IMR-90 (cell line): ENCODE measurements around the gene CRYGA. TPM values are rescaled to one million over a fixed set of nuclear protein-coding genes. Genes with fewer than 3 reads are reported as not detected.

ENCODE experiments used
- ATAC-seq: fragments of 200-7000 bp; cut with Tn5 transposase; 2 replicates; pipeline ENCODE4 v1.9.1; 2020; ENCODE audit warnings: low read depth, mild to moderate bottlenecking, moderate library complexity
- BruUV-seq: library from RNA; stranded (reverse); fragments of 400-500 nt; replicated peaks from 2 replicates; lab custom pipeline; 2021; lab: Mats Ljungman, UMichigan
- CTCF ChIA-PET: fragments of 300-600 bp; formaldehyde crosslinking; extraction: SDS; loops from one replicate; lab custom pipeline; 2021; ENCODE audit warnings: antibody characterized with exemption; lab: Yijun Ruan, JAX
- POLR2A ChIA-PET: fragments of 300-600 bp; sonication (Branson Sonifier 250); formaldehyde crosslinking; loops from one replicate; lab custom pipeline; 2022; ENCODE audit warnings: antibody characterized with exemption; ENCODE audit not compliant: unreplicated experiment; lab: Charles Lee
- DNase-seq: peaks from one replicate; pipeline ENCODE4 v3.0.0; 2013
- H2AFZ ChIP-seq: replicated peaks from 2 replicates; pipeline ENCODE3; 2013; ENCODE audit warnings: low read length, mild to moderate bottlenecking; ENCODE audit not compliant: poor library complexity
- H2AK5ac ChIP-seq: 2 replicates; pipeline ENCODE4 v1.6.1; 2013; ENCODE audit warnings: low read depth, low read length, inconsistent platforms
- H2AK9ac ChIP-seq: replicated peaks from 2 replicates; pipeline ENCODE3; 2013; ENCODE audit warnings: mild to moderate bottlenecking, low read depth, low read length, moderate library complexity; ENCODE audit not compliant: poor library complexity
- H2BK120ac ChIP-seq: 2 replicates; pipeline ENCODE4 v1.6.1; 2013; ENCODE audit warnings: low read depth, low read length, inconsistent platforms
- H2BK15ac ChIP-seq: 3 replicates; pipeline ENCODE4 v1.6.1; 2013; ENCODE audit warnings: low read depth, low read length, inconsistent platforms
- H2BK20ac ChIP-seq: 2 replicates; pipeline ENCODE4 v1.6.1; 2013; ENCODE audit warnings: low read depth, mild to moderate bottlenecking, inconsistent platforms, low read length, moderate library complexity
- H2BK5ac ChIP-seq: 2 replicates; pipeline ENCODE4 v1.6.1; 2013; ENCODE audit warnings: mild to moderate bottlenecking, low read depth, low read length, inconsistent platforms; ENCODE audit not compliant: poor library complexity, severe bottlenecking
- H3K14ac ChIP-seq: replicated peaks from 2 replicates; pipeline ENCODE4 v1.6.1; 2013; ENCODE audit warnings: low read depth, low read length, inconsistent platforms
- H3K18ac ChIP-seq: 2 replicates; pipeline ENCODE4 v1.6.1; 2013; ENCODE audit warnings: low read depth, low read length, control low read depth
- H3K23ac ChIP-seq: 2 replicates; pipeline ENCODE4 v1.6.1; 2013; ENCODE audit warnings: low read depth, low read length, inconsistent platforms
- H3K27ac ChIP-seq: 2 replicates; pipeline ENCODE4 v1.5.1; 2013; ENCODE audit warnings: mild to moderate bottlenecking, control low read depth, low read length; ENCODE audit not compliant: insufficient read depth
- H3K27me3 ChIP-seq: 2 replicates; pipeline ENCODE4 v1.6.1; 2013; ENCODE audit warnings: low read length; ENCODE audit not compliant: control insufficient read depth, insufficient read depth
- H3K36me3 ChIP-seq: 2 replicates; pipeline ENCODE4 v1.6.1; 2013; ENCODE audit warnings: low read length, mixed read lengths; ENCODE audit not compliant: control insufficient read depth, insufficient read depth
- H3K4ac ChIP-seq: 2 replicates; pipeline ENCODE4 v1.6.1; 2013; ENCODE audit warnings: low read depth, low read length, inconsistent platforms
- H3K4me1 ChIP-seq: 2 replicates; pipeline ENCODE4 v1.6.1; 2013; ENCODE audit warnings: low read length, mixed read lengths; ENCODE audit not compliant: control insufficient read depth, insufficient read depth
- H3K4me2 ChIP-seq: 2 replicates; pipeline ENCODE4 v1.6.1; 2013; ENCODE audit warnings: low read depth, mild to moderate bottlenecking, control low read depth, low read length, moderate library complexity
- H3K4me3 ChIP-seq: 2 replicates; pipeline ENCODE4 v1.5.1; 2013; ENCODE audit warnings: low read depth, mild to moderate bottlenecking, control low read depth, low read length, moderate library complexity; ENCODE audit not compliant: insufficient read depth
- H3K56ac ChIP-seq: 2 replicates; pipeline ENCODE4 v1.6.1; 2013; ENCODE audit warnings: low read length, inconsistent platforms; ENCODE audit not compliant: insufficient read depth; ENCODE audit errors: extremely low read depth
- H3K79me1 ChIP-seq, 2 experiments: 2 replicates each; pipeline ENCODE4 v1.6.1; 2013; ENCODE audit warnings: low read length in 2 of 2, inconsistent platforms in 1 of 2, low read depth in 1 of 2
- H3K9ac ChIP-seq: 2 replicates; pipeline ENCODE4 v1.6.1; 2013; ENCODE audit warnings: low read depth, low read length, control low read depth
- H3K9me1 ChIP-seq: 2 replicates; pipeline ENCODE4 v1.6.1; 2013; ENCODE audit warnings: low read length, inconsistent platforms; ENCODE audit not compliant: insufficient read depth
- H3K9me3 ChIP-seq: 2 replicates; pipeline ENCODE4 v1.6.1; 2013; ENCODE audit warnings: low read length; ENCODE audit not compliant: control insufficient read depth, insufficient read depth
- H4K20me1 ChIP-seq: 2 replicates; pipeline ENCODE4 v1.6.1; 2013; ENCODE audit warnings: low read length, inconsistent platforms; ENCODE audit not compliant: insufficient read depth
- H4K5ac ChIP-seq: 2 replicates; pipeline ENCODE4 v1.6.1; 2013; ENCODE audit warnings: mild to moderate bottlenecking, low read depth, low read length, control low read depth
- H4K8ac ChIP-seq, 2 experiments: 2 replicates each; pipeline ENCODE4 v1.6.1; 2013; ENCODE audit warnings: low read depth in 2 of 2, low read length in 2 of 2, control low read depth in 1 of 2, inconsistent platforms in 1 of 2
- H4K91ac ChIP-seq: 2 replicates; pipeline ENCODE4 v1.6.1; 2013; ENCODE audit warnings: low read depth, low read length, inconsistent platforms; ENCODE audit not compliant: insufficient read depth
- BHLHE40 ChIP-seq: fragments of 150-350 bp; IDR thresholded peaks from 2 replicates; pipeline ENCODE4 v1.6.1; 2016; ENCODE audit warnings: mild to moderate bottlenecking, low read depth, low read length
- CHD1 ChIP-seq: IDR thresholded peaks from 2 replicates; pipeline ENCODE4 v1.6.1; 2012; ENCODE audit warnings: low read depth, low read length, improper control_type of control experiment
- CTCF ChIP-seq: conservative IDR thresholded peaks from 2 replicates; pipeline ENCODE4 v1.5.1; 2012; ENCODE audit warnings: mild to moderate bottlenecking, low read depth, low read length, improper control_type of control experiment
- FOS ChIP-seq: fragments of 150-350 bp; IDR thresholded peaks from 2 replicates; pipeline ENCODE4 v1.6.1; 2016; ENCODE audit warnings: low read depth, low read length
- MAZ ChIP-seq: IDR thresholded peaks from 2 replicates; pipeline ENCODE4 v1.6.1; 2012; ENCODE audit warnings: low read depth, mild to moderate bottlenecking, low read length, improper control_type of control experiment, moderate library complexity, borderline replicate concordance
- MXI1 ChIP-seq: IDR thresholded peaks from 2 replicates; pipeline ENCODE4 v1.6.1; 2012; ENCODE audit warnings: low read depth, mild to moderate bottlenecking, low read length, moderate library complexity, borderline replicate concordance
- RCOR1 ChIP-seq: IDR thresholded peaks from 2 replicates; pipeline ENCODE4 v1.6.1; 2012; ENCODE audit warnings: mild to moderate bottlenecking, low read length, improper control_type of control experiment; ENCODE audit not compliant: insufficient replicate concordance
- WGBS, 2 experiments: methylation state at CpG; one replicate each; pipeline versions ENCODE4 v1.1.5 to v1.1.7; 2013; ENCODE audit warnings: missing lambda C conversion rate in 2 of 2; ENCODE audit not compliant: insufficient read length in 1 of 2; ENCODE audit errors: extremely low coverage in 2 of 2; 5-methylcytosine and 5-hydroxymethylcytosine counted together
- dilution Hi-C: fragments of 300-500 bp; cut with HindIII; formaldehyde crosslinking; loops from one replicate; pipeline ENCODE4 v1.14.3; 2018; ENCODE audit warnings: low sequenced_read_pairs; ENCODE audit not compliant: unreplicated experiment
- in situ Hi-C: fragments of 300-500 bp; cut with MboI; formaldehyde crosslinking; loops from 3 replicates; pipeline ENCODE4 v1.14.3; 2019; ENCODE audit warnings: low sequenced_read_pairs, inconsistent platforms, mixed read lengths
- intact Hi-C: fragments of 100-400 bp; cut with micrococcal nuclease; formaldehyde crosslinking; loops from 2 replicates; pipeline ENCODE4 v1.10.0; 2022
- polyA plus RNA-seq, 3 experiments: library from polyadenylated mRNA; depleted of rRNA; stranded (reverse); fragments of >200 nt; gene quantifications; 2 replicates each; pipeline ENCODE4 v1.2.3, GENCODE V29; 2012; ENCODE audit warnings: low replicate concordance in 1 of 3
- total RNA-seq: library from RNA; depleted of rRNA; stranded (reverse); fragments of >200 nt; gene quantifications from 2 replicates; pipeline ENCODE4 v1.2.3, GENCODE V29; 2012
- TF ChIP-seq, protein P1 (sequence below): fragments of 150-350 bp; IDR thresholded peaks from 2 replicates; pipeline ENCODE4 v1.6.1; 2017; ENCODE audit warnings: mild to moderate bottlenecking, antibody characterized with exemption, low read length, low read depth
- TF ChIP-seq, protein P2 (sequence below): fragments of 150-350 bp; IDR thresholded peaks from 2 replicates; pipeline ENCODE4 v1.6.1; 2016; ENCODE audit warnings: low read depth, mild to moderate bottlenecking, low read length, moderate library complexity, borderline replicate concordance

The CRYGA gene
- total and polyA plus RNA-seq, 2 of the 4 experiments (the other 2 are of a cell fraction), result not detected

GRCh38 chr2:208186465-208186864 is 23.1 kb upstream of the CRYGA start:
- intact Hi-C loops (no loop called here), dilution Hi-C loops (no loop called here), in situ Hi-C loops (no loop called here)
- Histone ChIP-seq H4K91ac (no peak overlapping the region), H2AFZ (no peak overlapping the region), H3K9ac (no peak overlapping the region), H3K9me3 (no peaks in the 10 kb centered on the region), H3K79me1 (no peaks in the 10 kb centered on the region), H3K27ac (no peak overlapping the region), H3K14ac (no peak overlapping the region), H3K27me3 (peaks cover 18% of the 10 kb centered on the region), H3K18ac (no peak overlapping the region), H2AK9ac (no peak overlapping the region), H4K20me1 (no peaks in the 10 kb centered on the region), H3K9me1 (no peaks in the 10 kb centered on the region), H3K4me1 (no peaks in the 10 kb centered on the region), H4K5ac (no peak overlapping the region), H3K4me3 (no peak overlapping the region), H2BK15ac (no peak overlapping the region), H4K8ac (no peak overlapping the region), H3K56ac (no peak overlapping the region), H2BK5ac (no peak overlapping the region), H2AK5ac (no peak overlapping the region), H3K23ac (no peak overlapping the region), H3K36me3 (no peaks in the 10 kb centered on the region), H2BK120ac (no peak overlapping the region), H3K4me2 (no peak overlapping the region), H2BK20ac (no peak overlapping the region), H3K4ac (no peak overlapping the region)
- DNase-seq (no peak), ATAC-seq (no peak)
- TF ChIP-seq, protein P1, sequence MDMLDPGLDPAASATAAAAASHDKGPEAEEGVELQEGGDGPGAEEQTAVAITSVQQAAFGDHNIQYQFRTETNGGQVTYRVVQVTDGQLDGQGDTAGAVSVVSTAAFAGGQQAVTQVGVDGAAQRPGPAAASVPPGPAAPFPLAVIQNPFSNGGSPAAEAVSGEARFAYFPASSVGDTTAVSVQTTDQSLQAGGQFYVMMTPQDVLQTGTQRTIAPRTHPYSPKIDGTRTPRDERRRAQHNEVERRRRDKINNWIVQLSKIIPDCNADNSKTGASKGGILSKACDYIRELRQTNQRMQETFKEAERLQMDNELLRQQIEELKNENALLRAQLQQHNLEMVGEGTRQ, result no peak
- no peak for TF ChIP-seq BHLHE40
- TF ChIP-seq MXI1, result no peak
- TF ChIP-seq MAZ, result no peak
- no peak for TF ChIP-seq CHD1
- TF ChIP-seq, protein P2, sequence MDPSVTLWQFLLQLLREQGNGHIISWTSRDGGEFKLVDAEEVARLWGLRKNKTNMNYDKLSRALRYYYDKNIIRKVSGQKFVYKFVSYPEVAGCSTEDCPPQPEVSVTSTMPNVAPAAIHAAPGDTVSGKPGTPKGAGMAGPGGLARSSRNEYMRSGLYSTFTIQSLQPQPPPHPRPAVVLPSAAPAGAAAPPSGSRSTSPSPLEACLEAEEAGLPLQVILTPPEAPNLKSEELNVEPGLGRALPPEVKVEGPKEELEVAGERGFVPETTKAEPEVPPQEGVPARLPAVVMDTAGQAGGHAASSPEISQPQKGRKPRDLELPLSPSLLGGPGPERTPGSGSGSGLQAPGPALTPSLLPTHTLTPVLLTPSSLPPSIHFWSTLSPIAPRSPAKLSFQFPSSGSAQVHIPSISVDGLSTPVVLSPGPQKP, result no peak
- TF ChIP-seq RCOR1, result no peak
- no peak for TF ChIP-seq FOS
- TF ChIP-seq CTCF, result no peak
- 20% methylated on average over 1 of the region's 5 CpGs; no CpG with 5 or more reads in 1 of the 2 experiments for WGBS, 2 experiments
- no TSS peak for BruUV-seq
- POLR2A ChIA-PET, result no interaction called here
- CTCF ChIA-PET, result no interaction called here
